GM12878 (cell line): ENCODE measurements around the gene LRRC26. TPM values are rescaled to one million over a fixed set of nuclear protein-coding genes. Genes with fewer than 3 reads are reported as not detected.

ENCODE experiments used
- CTCF ChIP-seq, 3 experiments: IDR thresholded peaks in 2 of 3; conservative IDR thresholded peaks in 1 of 3; 2 replicates each; pipeline ENCODE4 v1.5.1; 2011; ENCODE audit warnings: low read depth in 3 of 3, low read length in 3 of 3, mild to moderate bottlenecking in 3 of 3, control low read depth in 2 of 3, moderate library complexity in 2 of 3, inconsistent platforms in 1 of 3, mixed read lengths in 1 of 3; ENCODE audit not compliant: control insufficient read depth in 2 of 3, insufficient read depth in 1 of 3; ENCODE audit errors: extremely low read depth in 1 of 3
- DPF2 ChIP-seq: fragments of 450-650 bp; IDR thresholded peaks from 2 replicates; pipeline ENCODE4 v1.6.1; 2017; ENCODE audit warnings: mild to moderate bottlenecking
- E2F4 ChIP-seq: IDR thresholded peaks from 2 replicates; pipeline ENCODE4 v1.6.1; 2012; ENCODE audit warnings: low read depth, low read length, improper control_type of control experiment
- E2F8 ChIP-seq: fragments of 450-650 bp; IDR thresholded peaks from 2 replicates; pipeline ENCODE4 v1.6.1; 2018; ENCODE audit warnings: mild to moderate bottlenecking, low read depth, moderate library complexity; ENCODE audit not compliant: partially characterized antibody
- FOXM1 ChIP-seq: IDR thresholded peaks from 2 replicates; pipeline ENCODE4 v1.6.1; 2012; ENCODE audit warnings: low read depth, mild to moderate bottlenecking, inconsistent platforms, low read length, moderate library complexity
- IKZF1 ChIP-seq: fragments of 450-650 bp; conservative IDR thresholded peaks from 2 replicates; pipeline ENCODE4 v1.6.1; 2017; ENCODE audit warnings: antibody characterized with exemption, mild to moderate bottlenecking
- KDM1A ChIP-seq: fragments of 200-600 bp; sonication (generic); IDR thresholded peaks from 2 replicates; pipeline ENCODE4 v1.6.1; 2016; ENCODE audit warnings: borderline replicate concordance
- MEF2B ChIP-seq: fragments of 450-650 bp; IDR thresholded peaks from 2 replicates; pipeline ENCODE4 v1.6.1; 2018; ENCODE audit warnings: mild to moderate bottlenecking, moderate library complexity; ENCODE audit not compliant: partially characterized antibody, poor library complexity, severe bottlenecking
- MYC ChIP-seq: IDR thresholded peaks from 2 replicates; pipeline ENCODE4 v1.6.1; 2011; ENCODE audit warnings: mild to moderate bottlenecking, low read length, moderate library complexity, inconsistent platforms; ENCODE audit not compliant: insufficient read depth, insufficient replicate concordance, insufficient read length, severe bottlenecking
- NFIC ChIP-seq: IDR thresholded peaks from 2 replicates; pipeline ENCODE4 v1.6.1; 2012; ENCODE audit warnings: low read depth, mild to moderate bottlenecking, inconsistent platforms, low read length, moderate library complexity
- NFXL1 ChIP-seq: fragments of 450-650 bp; IDR thresholded peaks from 2 replicates; pipeline ENCODE4 v1.6.1; 2017; ENCODE audit warnings: antibody characterized with exemption, mild to moderate bottlenecking, borderline replicate concordance
- PAX8 ChIP-seq: fragments of 450-650 bp; IDR thresholded peaks from 2 replicates; pipeline ENCODE4 v1.6.1; 2017; ENCODE audit warnings: mild to moderate bottlenecking, moderate library complexity
- PKNOX1 ChIP-seq: fragments of 450-650 bp; IDR thresholded peaks from 2 replicates; pipeline ENCODE4 v1.6.1; 2016; ENCODE audit warnings: mild to moderate bottlenecking
- POLR2A ChIP-seq: IDR thresholded peaks from 2 replicates; pipeline ENCODE4 v1.6.1; 2011; ENCODE audit warnings: low read depth, mild to moderate bottlenecking, low read length
- RAD21 ChIP-seq: IDR thresholded peaks from 2 replicates; pipeline ENCODE4 v1.6.1; 2011; ENCODE audit warnings: mild to moderate bottlenecking, low read depth, low read length, moderate library complexity; ENCODE audit not compliant: insufficient read depth
- RB1 ChIP-seq: fragments of 450-650 bp; formaldehyde crosslinking; IDR thresholded peaks from 2 replicates; pipeline ENCODE4 v1.6.1; 2017; ENCODE audit warnings: mild to moderate bottlenecking, borderline replicate concordance
- RUNX3 ChIP-seq: IDR thresholded peaks from 2 replicates; pipeline ENCODE4 v1.6.1; 2012; ENCODE audit warnings: low read length, inconsistent platforms
- TCF12 ChIP-seq: IDR thresholded peaks from 2 replicates; pipeline ENCODE4 v1.6.1; 2011; ENCODE audit warnings: low read depth, mild to moderate bottlenecking, low read length
- ZNF24 ChIP-seq: fragments of 450-650 bp; IDR thresholded peaks from 2 replicates; pipeline ENCODE4 v1.6.1; 2017; ENCODE audit warnings: antibody characterized with exemption, mild to moderate bottlenecking
- ZNF274 ChIP-seq: IDR thresholded peaks from one replicate; pipeline ENCODE4 v1.8.0; 2011; ENCODE audit not compliant: insufficient read length, insufficient read depth
- ZSCAN29 ChIP-seq: fragments of 450-650 bp; IDR thresholded peaks from 2 replicates; pipeline ENCODE4 v1.6.1; 2017; ENCODE audit warnings: mild to moderate bottlenecking, moderate library complexity
- polyA plus RNA-seq, 11 experiments: library from polyadenylated mRNA; depleted of rRNA in 4 of 11; unstranded in 6 of 11; stranded (reverse) in 5 of 11; fragments of >200 nt; fragmentation: Nextera tagmentation in 4 of 11; fragmentation: Illumina TruSeq in 1 of 11; extraction: Ambion mirVana in 4 of 11; extraction: Trizol in 1 of 11; gene quantifications; 1 replicate in 1 of 11; 2 replicates in 10 of 11; pipeline versions ENCODE4 v1.2.1 to v1.2.3, GENCODE V29; 2011 to 2016; ENCODE audit warnings: inconsistent platforms in 2 of 11, missing spikeins in 2 of 11, low read depth in 1 of 11
- total RNA-seq, 4 experiments: library from RNA; depleted of rRNA in 3 of 4; stranded (reverse); fragments of >200 nt in 3 of 4; fragmentation: Illumina TruSeq in 1 of 4; extraction: Trizol in 1 of 4; gene quantifications; 2 replicates each; pipeline versions ENCODE4 v1.2.1 to v1.2.3, GENCODE V29; 2013 to 2021
- TF ChIP-seq, protein P1 (sequence below): IDR thresholded peaks from 2 replicates; pipeline ENCODE4 v1.6.1; 2011; ENCODE audit warnings: mild to moderate bottlenecking, low read depth, low read length, moderate library complexity; ENCODE audit not compliant: insufficient replicate concordance

The LRRC26 gene
- total and polyA plus RNA-seq, 10 of the 15 experiments (the other 5 are each of a cell fraction or from before 2014, with no cell fraction given), result 0.29 to 0.91 (median 0.64) TPM; not detected in 5

DNA sequence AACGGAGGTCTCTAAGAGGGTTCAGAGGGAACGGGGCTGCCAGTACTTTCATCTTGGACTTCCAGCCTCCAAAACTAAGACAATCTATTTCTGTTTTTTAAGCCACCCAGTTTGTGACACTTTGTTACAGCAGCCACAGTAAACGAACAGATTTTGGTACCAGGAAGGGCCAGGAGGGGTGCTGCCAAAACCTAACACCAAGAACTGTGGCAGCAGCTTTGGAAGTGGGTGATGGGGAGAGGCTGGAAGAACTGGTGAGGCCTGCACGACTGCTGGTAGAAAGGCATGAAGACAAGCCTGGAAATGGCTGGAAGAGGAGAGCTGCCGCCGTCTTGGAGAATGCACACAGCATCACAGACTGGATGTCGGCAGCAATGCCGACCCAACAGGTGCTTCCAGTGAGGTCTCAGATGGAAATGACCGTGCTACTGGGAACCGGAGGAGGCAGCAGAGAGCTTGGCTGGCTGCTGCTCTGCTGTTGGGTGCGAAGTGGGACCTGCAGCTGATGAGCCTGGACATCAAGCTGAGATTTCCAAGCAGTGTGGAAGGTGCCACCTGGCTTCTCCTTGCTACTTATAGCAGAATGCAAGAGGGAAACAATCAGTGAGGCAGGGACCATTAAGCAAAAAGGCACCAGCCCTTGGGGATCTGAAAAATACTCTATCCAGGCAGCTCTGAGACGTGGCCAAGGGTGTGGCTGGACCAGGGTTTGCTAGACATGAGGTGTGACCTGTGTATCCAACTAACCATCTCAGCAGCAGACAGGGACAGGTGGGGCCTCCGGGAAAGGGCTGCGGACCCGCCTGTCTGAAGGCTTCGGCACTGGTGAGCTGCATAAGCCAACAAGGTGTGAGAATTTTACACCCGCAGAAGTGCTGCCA is 6.7 kb upstream of the LRRC26 start (continued):
- peak; percentile 57 to 64 (median 59); a peak in 5 of 6 replicates for TF ChIP-seq CTCF (IDR thresholded peaks at IDR 0.05 in 2 of 3, conservative IDR thresholded peaks at IDR 0.05 in 1 of 3; ENCODE audit: control insufficient read depth in 2 of 3, extremely low read depth in 1 of 3, insufficient read depth in 1 of 3, low read depth in 3 of 3, low read length in 3 of 3)
- TF ChIP-seq NFXL1, result no peak
- no peak for TF ChIP-seq ZNF24
- TF ChIP-seq FOXM1, result no peak
- TF ChIP-seq RAD21, result peak; percentile 37; the same call in 1 of the 2 replicates
- TF ChIP-seq, protein P1, sequence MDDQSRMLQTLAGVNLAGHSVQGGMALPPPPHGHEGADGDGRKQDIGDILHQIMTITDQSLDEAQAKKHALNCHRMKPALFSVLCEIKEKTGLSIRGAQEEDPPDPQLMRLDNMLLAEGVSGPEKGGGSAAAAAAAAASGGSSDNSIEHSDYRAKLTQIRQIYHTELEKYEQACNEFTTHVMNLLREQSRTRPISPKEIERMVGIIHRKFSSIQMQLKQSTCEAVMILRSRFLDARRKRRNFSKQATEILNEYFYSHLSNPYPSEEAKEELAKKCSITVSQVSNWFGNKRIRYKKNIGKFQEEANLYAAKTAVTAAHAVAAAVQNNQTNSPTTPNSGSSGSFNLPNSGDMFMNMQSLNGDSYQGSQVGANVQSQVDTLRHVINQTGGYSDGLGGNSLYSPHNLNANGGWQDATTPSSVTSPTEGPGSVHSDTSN, result no peak
- no peak for TF ChIP-seq TCF12
- TF ChIP-seq DPF2, result no peak
- 0 out of 2 replicates have a peak, but pooled peaks have one; percentile 5 for TF ChIP-seq POLR2A
- TF ChIP-seq ZSCAN29, result no peak
- no peak for TF ChIP-seq MYC
- TF ChIP-seq NFIC, result no peak
- no peak for TF ChIP-seq RUNX3
- TF ChIP-seq E2F8, result no peak
- no peak for TF ChIP-seq KDM1A
- no peak for TF ChIP-seq PKNOX1
- TF ChIP-seq IKZF1, result no peak
- TF ChIP-seq RB1, result no peak
- no peak for TF ChIP-seq PAX8
- TF ChIP-seq ZNF274, result no peak
- no peak for TF ChIP-seq MEF2B
- TF ChIP-seq E2F4, result no peak
